ENCODE results near the gene FBXO7. TPM values are rescaled to one million over a fixed set of nuclear protein-coding genes. Genes with fewer than 3 reads are reported as not detected.
A peak's percentile ranks its signal among the peaks of the same experiment; 100 is the strongest.

The FBXO7 gene
- total and polyA plus RNA-seq, 12 donors: 52.0 to 183 (median 112) TPM

DNA sequence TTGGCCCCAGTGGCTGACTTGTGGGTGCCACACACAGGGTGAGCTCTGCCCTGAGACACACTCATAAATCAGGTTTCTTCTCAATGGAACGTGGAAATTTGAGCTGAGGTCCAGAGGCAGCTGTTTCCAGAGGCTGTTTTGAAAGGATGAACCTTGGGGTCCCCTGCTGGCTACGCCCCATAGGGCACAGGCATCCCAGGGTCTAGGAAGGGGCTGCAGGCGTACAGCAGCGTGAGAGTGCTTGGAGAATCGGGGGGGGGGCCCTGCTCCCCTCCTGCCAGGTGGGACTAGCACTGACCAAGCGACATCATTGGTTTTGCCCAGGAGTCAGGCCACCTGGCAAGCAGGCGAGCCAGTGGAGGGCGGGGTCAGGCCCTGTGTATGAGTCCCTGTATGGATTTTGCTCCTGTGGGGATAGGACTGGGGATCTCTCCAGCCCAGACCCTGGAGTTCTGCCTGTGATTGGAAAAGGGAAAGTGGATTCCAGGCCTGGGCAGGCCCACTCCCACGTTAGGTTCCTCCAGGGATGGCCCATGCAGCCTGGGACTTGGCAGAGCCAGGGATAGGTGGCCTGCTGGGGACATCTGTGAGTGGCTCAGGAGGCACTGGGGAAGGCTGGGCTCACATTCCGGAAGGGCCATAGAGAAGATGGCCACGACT lies 61.0 kb downstream of the FBXO7 start:
- intact Hi-C loops (cut with DNase I): loop anchor here in 1 of 2 donors (10.0 kb wide), 1 partner anchor 459 kb away; no protein-coding TSS in a partner anchor
- Histone ChIP-seq H3K36me3 (replicated peaks in 1 of 2) (no peaks in the 10 kb centered on the region), H3K4me1 (replicated peaks in 1 of 2) (peaks cover 0 to 7% of the 10 kb centered on the region in 2 donors), H3K4me3 (no peak overlapping the region), H3K9me3 (replicated peaks in 1 of 3) (no peaks in the 10 kb centered on the region), H3K27me3 (no peaks in the 10 kb centered on the region), H3K27ac (no peak overlapping the region)
- TF ChIP-seq, protein P1, sequence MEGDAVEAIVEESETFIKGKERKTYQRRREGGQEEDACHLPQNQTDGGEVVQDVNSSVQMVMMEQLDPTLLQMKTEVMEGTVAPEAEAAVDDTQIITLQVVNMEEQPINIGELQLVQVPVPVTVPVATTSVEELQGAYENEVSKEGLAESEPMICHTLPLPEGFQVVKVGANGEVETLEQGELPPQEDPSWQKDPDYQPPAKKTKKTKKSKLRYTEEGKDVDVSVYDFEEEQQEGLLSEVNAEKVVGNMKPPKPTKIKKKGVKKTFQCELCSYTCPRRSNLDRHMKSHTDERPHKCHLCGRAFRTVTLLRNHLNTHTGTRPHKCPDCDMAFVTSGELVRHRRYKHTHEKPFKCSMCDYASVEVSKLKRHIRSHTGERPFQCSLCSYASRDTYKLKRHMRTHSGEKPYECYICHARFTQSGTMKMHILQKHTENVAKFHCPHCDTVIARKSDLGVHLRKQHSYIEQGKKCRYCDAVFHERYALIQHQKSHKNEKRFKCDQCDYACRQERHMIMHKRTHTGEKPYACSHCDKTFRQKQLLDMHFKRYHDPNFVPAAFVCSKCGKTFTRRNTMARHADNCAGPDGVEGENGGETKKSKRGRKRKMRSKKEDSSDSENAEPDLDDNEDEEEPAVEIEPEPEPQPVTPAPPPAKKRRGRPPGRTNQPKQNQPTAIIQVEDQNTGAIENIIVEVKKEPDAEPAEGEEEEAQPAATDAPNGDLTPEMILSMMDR (IDR thresholded peaks at IDR 0.05): no peak
- TF ChIP-seq POLR2A (IDR thresholded peaks at IDR 0.05): no peak
- no peak for DNase-seq
- WGBS, 4 donors: 76 to 90% (median 85%) methylated on average over 8 to 11 of the region's 11 CpGs

DNA sequence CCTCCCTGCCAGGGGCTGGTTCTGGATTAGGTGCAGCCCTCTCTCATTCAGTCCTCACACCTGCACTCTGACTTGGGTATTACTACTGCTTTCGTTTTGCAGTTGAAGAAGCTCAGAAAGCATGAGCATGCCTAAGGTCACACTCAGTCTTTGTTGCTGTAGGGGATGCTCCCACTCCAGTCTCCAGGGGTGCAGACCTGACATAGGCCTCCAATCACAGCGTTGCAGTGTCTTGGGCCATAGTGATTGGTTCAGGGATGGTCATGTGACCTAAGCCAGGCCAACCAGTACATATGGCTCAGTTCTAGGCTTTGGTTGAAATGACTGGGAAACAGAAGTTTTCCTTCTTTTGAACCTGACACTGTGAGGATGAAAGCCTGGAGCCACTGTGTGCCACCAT lies 61.7 kb downstream of the FBXO7 start:
- H3K4me3 ChIP-seq: no peak overlapping the region
- no peak for DNase-seq
- H3K36me3 ChIP-seq (replicated peaks in 1 of 2): no peaks in the 10 kb centered on the region
- H3K27me3 ChIP-seq: no peaks in the 10 kb centered on the region
- TF ChIP-seq, protein P1 (IDR thresholded peaks at IDR 0.05): no peak
- TF ChIP-seq POLR2A (IDR thresholded peaks at IDR 0.05): no peak
- 70 to 100% (median 88%) methylated on average over 1 to 2 of the region's 2 CpGs for WGBS, 4 donors
- peaks cover 0 to 7% of the 10 kb centered on the region in 2 donors for H3K4me1 ChIP-seq (replicated peaks in 1 of 2)
- intact Hi-C loops (cut with DNase I): loop anchor here in 1 of 2 donors (10.0 kb wide), 1 partner anchor 458 kb away; no protein-coding TSS in a partner anchor
- no peak overlapping the region for H3K27ac ChIP-seq
- no peaks in the 10 kb centered on the region for H3K9me3 ChIP-seq (replicated peaks in 1 of 3)

DNA sequence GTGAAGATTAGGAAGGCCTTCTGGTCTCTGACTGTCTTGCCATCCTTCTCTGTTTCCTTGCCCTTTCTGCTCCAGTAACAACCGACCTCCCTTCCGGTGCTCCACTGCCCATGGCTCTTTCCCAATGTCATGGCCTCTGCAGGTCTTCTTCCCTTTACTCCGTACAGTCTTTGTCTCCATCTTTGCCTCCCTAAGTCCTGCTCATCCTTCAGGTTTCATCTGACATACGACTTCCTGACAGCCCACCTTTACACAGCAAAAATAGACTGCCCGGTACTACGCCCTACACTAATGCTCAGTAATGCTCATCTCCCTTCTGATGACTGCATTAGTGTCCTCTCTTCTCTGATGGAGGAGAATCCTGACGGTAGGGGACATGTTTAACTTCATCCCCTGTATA lies 63.9 kb downstream of the FBXO7 start:
- Histone ChIP-seq H3K27me3 (no peaks in the 10 kb centered on the region), H3K4me1 (replicated peaks in 1 of 2) (no peaks in the 10 kb centered on the region), H3K27ac (no peak overlapping the region), H3K4me3 (no peak overlapping the region), H3K9me3 (replicated peaks in 1 of 3) (no peaks in the 10 kb centered on the region), H3K36me3 (replicated peaks in 1 of 2) (no peaks in the 10 kb centered on the region)
- TF ChIP-seq, protein P1 (IDR thresholded peaks at IDR 0.05): no peak
- TF ChIP-seq POLR2A (IDR thresholded peaks at IDR 0.05): no peak
- no peak for DNase-seq
- WGBS, 4 donors: 89 to 92% (median 91%) methylated on average over 7 of the region's 7 CpGs
- intact Hi-C loops (cut with DNase I): loop anchor here in 1 of 2 donors (10.0 kb wide), 1 partner anchor 456 kb away; no protein-coding TSS in a partner anchor

DNA sequence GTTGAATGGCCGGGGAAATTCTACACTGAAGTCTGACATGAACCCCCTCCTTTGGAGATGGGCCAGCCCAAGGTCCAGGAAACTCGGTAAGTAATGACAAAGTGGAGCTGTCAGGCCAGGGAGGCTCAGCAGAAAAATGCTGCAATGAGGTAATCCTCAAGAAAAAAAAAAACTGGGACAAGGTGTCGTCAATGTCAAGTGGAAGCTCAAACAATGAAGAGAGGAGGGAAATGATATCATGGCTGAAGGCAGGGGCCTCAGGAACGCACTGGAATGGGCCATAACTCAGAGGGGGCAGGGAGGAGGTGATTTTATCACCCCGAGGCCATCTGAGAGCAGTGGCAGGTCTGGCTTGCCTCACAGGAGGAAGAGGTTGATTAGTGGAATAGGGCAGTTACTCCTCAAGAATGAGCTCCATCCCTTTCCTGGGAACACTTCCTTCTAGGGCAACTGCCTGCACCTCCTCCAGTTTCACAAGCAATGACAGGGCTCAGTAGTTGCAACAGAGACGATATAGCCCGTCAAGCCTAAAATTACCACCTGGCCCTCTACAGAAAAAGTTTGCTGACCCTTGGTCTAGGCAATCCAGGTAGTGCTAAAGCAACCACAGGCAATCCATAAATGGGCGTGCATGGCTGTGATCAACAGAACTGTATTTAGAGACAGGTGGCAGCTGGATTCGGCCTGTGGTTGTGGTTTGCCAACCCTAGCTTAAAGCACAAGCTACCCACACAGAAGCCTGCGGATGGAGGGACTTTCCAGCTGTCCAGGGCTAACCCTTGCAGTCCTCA lies 65.2 kb downstream of the FBXO7 start:
- intact Hi-C loops (cut with DNase I): loop anchor here in 1 of 2 donors (10.0 kb wide), 1 partner anchor 455 kb away; no protein-coding TSS in a partner anchor

More for the DNA sequence above, 65.2 kb downstream of the FBXO7 start:
- no peak for TF ChIP-seq POLR2A (IDR thresholded peaks at IDR 0.05)
- TF ChIP-seq, protein P1 (IDR thresholded peaks at IDR 0.05): no peak
- H3K4me3 ChIP-seq: no peak overlapping the region
- H3K9me3 ChIP-seq (replicated peaks in 1 of 3): no peaks in the 10 kb centered on the region
- WGBS, 4 donors: 47 to 59% (median 56%) methylated on average over 7 to 10 of the region's 10 CpGs
- no peaks in the 10 kb centered on the region for H3K36me3 ChIP-seq (replicated peaks in 1 of 2)
- H3K27ac ChIP-seq: peak overlapping the region in 1 of 5 donors; percentile 40
- no peaks in the 10 kb centered on the region for H3K27me3 ChIP-seq
- no peaks in the 10 kb centered on the region for H3K4me1 ChIP-seq (replicated peaks in 1 of 2)
- DNase-seq: peak in 4 of 7 donors; percentile 34 to 64 (median 51)

Data from adrenal gland (tissue), 12 donors.